Activated naive CD4-positive, alpha-beta T cell treated with anti-CD3 and anti-CD28 coated beads, Interleukin-2, amount 50 U/mL, for 16 hours (primary cell): ENCODE results near the gene MYEF2.

ENCODE experiments used
- DNase-seq: peaks from one replicate; pipeline ENCODE4 v3.0.0-alpha.2; 2020

The MYEF2 gene

DNA sequence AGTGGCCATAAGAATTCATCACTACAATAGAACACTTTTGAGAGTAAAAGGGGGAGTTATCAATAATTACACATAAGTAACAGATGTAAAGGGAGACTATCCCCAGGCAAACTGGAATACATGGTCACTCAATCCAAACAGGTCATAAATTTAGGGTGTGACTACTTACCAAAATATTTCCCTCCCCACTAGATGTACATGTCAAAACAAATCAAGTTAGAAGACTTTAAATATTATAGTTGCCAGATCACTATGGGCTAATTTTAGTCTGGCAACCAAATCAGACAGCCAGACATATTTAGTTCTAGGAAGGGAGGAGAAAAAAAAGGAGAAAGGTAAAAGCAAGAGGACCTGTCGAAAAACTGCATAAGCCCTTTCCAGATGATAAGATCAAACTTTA is 34.2 kb downstream of the MYEF2 start:
- no peak for DNase-seq

DNA sequence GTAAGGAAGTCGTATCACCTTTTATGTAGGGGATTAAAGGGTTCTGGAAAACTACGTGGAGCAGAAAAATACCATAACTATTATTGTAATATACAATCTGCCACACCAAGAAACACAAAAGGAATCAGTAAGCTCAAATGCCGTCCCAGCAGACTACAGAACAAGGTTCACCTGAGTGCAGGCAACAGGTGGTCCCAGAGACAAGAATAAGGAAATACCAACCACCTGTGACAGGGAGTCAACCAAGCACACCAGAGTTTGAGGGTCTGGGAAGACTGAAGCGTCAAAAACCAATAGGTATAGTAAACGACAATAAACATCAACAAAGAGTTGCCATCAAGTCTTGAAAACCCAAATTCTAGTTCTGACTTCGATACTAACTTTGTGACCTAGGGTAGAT is 45.2 kb downstream of the MYEF2 start:
- no peak for DNase-seq

DNA sequence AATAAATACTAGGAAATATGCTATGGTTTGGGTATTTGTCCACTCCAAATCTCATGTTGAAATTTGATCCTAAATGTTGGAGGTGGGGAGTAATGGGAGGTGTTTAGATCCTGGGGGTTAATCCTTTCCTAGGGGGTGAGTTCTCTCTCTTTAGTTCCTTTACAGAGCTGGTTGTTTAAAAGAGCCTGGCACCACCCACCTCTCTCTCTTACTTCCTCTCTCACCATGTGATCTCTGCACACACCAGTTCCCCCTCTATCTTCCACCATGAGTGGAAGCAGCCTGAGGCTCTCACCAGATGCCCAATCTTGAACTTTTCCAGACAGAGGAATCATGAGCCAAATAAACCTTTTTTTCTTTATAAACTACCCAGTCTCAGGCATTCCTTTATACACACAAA is 46.8 kb downstream of the MYEF2 start:
- no peak for DNase-seq

DNA sequence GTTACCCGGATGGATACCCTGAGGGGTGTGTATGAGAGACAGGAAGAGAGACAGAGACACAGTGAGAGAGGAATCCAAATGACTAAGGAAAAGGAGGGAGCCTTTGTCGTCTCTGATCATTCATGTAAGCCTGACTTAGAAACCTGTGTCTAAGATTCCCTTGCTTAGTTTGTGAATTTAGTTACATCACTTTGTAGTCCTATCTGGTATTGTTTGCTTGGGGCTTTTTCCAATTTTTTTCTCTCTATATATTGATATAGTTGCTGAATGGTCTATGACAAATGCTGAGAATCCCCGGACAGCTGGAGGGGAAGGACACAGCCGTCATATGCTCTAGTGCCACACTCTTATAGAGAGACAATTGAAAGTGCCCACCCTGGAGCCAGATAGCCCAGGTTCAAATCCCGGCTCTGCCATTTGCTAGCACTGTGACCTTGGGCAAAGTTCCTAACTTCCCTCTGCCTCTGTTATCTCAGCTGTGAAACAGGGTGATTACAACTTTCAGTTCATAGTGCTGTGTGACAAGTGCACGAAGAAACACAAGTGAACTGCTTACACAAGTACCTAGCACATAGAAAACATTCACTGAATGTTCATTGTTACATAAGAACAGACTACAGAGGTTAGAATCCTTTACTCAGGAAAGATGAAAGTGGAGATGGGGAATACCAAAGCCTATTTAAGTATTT is 51.3 kb downstream of the MYEF2 start:
- no peak for DNase-seq

DNA sequence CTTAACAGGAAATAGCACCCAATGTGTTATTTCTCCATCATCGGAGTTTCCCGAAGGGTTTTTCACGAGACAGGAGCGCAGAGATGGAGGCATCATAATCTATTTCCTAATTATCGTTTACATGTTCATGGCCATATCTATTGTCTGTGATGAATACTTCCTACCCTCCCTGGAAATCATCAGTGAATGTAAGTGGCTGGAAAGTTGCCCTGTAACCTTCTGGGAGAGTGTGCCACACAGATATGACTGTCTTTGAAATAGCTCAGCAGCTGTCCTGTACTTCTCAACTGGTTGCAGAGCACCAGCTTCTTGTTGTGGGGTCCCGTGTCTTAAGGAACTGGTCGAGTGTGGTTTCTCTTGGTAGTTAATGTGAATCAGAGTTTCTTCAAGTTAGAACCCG is 56.2 kb downstream of the MYEF2 start:
- no peak for DNase-seq

DNA sequence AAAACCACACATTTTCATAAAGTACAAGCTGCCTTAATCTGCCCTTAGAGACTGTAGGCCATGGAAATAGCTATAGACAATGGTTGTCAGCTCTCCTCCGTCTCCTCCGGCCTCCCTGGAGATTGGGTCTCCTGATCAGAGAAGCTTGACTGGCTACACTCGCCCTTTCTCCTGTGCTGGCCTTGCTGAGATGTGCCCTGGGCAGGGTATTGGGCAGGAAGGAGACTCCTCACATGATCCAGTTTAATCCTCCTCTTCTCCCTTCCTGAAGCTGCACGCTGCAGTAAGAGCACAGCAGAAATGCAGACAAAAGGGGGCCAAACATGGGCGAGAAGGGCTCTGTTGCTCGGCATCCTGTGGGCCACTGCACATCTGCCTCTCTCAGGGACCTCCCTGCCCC is 57.4 kb downstream of the MYEF2 start, which contains the start of gene SLC24A5:
SLC24A5 (plus strand) TSS at position 246 of the 400 bp plus-strand sequence; CDS start at position 301, 55 bp downstream.
- DNase-seq, result no peak

DNA sequence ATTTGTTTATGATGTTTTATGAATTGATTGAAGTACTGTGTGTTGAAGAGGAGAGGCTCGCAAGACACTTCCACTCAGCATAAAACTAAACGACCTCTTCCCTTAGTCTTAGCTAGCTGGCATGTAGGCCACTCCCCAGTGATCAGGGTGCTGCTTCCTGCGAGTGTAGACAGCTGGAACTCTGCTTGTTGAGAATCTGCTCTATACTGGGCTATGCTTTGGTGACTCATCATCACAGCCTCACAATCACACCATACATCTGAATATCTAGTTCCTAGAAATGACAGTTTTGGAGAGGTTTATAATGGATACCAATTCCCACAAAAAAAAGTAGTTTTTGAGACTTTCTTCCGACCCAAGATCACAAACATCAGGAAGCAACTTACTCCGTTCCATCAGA is 58.8 kb downstream of the MYEF2 start:
- no peak for DNase-seq

DNA sequence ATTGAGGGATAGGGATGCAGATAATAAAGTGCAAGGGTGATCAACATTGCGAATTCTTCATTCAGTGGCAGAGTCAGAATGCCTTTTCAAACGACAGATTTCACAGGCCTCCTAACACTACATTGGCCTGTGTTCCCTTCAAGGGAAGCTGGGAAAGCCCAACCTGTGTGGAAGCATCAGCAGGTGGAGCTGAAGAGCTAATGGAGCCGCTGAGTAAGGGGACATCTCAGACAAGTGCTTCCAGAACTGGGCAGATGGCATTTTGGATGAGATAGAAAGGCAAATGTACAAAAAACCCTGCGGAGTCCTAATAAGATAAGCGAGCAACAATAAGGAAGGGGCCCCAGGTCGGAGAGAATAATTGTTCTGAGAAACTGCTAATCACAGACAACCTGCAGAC is 65.9 kb downstream of the MYEF2 start:
- no peak for DNase-seq

DNA sequence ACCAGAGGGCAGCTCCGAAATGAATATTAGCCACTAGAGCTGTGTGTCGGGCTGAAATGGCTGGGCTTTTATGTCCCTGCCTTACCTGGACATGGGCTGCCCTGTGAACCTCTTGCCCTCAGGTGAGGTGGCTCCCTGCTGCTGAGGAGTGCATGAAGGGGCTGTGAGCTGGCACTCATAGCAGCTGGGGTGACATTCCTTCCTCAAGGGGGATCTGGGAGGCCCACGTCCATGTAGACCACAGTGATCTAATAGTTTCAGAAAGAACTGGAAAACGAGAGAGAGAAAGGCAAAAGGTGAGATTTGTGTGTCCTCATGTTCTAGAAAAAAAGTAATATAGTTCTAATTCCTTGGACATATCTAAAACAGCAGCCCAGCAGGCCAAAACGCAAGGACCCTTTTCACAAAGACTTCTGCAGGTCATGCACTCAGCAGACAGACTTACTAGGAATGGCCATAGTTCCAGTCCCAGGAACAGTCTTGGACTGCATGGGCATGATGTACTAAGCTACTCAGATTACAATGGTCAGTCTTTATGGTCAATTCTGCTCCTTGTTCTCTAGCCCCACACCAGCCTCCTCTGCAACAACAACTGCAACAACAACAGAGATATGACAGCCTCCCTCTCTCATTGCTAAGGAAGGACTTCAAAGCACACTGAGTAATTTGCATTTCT is 68.1 kb downstream of the MYEF2 start:
- DNase-seq, result no peak

DNA sequence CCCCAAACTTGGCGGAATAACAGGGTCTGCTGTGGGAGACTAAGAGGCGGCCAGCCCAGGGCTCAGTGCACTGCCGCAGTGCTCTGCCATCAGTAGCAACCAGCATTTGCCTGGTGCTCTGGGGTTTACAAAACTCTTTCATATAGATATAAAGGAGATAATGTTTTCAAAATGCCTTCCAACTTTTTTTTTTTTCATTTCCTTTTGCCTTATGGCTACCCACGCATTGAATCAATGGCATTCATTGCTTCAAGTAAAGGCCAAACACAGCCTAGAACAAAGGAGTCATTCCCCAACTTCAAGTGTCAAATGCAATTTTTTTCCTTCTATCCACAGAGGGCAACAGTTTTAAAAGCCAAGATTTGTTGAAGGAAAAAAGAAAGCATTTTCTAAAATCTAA is 68.9 kb downstream of the MYEF2 start:
- no peak for DNase-seq

DNA sequence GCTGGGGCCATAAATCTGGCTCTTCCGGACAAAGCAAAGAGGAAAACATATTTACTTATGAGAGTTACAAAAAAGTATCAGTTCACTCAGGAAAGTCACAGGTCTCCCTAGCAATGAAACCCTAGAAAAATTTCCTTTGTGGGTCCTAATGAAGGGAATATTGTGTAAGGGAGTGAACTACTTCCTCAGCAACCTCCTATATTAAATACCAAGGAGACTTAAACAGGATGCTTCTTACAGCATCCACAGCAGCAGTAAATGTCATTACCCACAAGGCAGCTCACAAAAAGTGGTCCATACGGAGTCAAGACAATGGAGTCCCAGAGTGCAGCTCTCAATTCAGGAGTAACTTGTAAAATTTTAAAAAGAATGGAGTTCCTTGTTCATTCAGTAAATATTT is 72.2 kb downstream of the MYEF2 start:
- no peak for DNase-seq

DNA sequence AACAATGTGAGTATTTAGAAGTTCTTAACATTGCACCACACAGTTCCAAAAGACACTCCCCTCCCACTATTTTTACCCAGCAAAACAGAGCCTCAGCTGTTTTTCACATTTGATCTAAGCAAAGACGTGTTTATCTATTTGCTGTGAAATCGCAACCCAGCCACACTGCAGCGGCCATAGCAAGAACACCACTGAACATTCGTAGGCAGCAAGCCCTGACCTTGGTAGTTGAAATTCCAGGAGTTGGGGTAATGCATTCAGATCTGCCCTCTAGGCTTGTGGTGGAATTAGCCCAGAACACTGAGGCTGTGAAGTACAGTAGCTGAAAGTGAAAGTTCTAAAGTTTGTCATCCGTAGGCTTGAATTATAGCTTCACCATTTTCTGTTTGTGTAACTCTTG is 74.4 kb downstream of the MYEF2 start:
- DNase-seq, result no peak

DNA sequence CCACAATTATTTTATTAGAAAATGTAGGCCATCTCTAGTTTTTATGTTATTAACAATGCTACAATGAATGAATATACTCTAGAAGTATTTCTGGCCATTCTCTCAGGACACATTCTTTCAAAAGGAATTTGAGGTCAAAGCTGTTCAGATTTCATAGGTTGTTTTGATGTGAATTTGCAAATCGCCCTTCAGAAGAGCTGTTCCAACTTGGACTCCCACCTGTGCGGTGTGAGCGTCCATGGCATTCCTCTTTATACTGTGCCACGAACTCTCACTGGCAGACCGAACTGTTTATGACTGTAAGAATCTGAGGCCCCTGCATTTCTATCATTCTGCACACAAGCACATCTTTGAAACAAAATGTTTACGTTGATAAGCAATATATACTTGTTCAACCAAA is 75.9 kb downstream of the MYEF2 start:
- no peak for DNase-seq

DNA sequence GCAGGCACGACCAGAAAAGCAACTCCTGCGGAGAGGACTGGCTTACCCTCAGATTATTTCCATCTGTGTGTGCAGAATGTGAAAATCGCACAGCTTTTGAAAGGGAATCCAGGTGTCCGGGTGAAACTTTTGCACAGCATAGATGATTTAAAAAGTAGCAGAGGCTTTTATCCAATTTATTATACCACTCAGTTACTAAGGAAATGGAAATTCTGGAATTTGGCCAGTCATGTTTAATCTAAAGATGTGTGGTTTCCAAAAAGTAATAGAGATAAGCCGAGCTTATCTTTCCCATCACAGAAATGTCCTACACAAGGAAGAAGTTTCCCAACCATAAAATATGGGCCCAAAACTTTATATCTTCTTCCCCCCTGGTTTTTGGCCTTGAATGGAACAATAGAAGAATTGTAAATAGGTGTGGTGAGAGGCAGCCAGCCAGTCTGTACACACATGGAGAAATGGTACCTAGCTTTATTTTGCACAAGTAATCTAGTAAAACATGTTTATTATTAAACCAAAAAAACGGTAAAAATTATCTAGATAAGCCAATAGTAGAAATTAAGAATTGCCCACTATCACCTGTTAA is 76.6 kb downstream of the MYEF2 start:
- DNase-seq, result no peak

DNA sequence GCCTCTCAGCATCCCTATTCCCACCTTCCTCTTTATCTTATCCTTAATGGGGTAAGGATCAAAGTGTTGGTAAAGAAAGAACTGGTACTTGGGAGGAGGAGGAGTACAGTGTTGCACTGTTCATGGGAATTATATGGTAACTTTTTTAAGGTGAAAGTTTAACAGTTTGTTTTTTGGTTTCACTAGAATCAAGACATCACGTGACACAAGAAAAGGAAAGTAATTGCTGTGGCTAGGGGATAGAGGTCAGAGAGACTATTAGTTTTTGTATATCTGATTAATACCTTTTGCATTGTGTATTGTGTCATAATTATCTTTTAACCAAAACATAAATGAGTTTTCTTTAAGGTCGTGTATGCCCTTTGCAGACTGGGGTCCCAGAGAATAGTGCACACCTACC is 80.8 kb downstream of the MYEF2 start:
- no peak for DNase-seq

DNA sequence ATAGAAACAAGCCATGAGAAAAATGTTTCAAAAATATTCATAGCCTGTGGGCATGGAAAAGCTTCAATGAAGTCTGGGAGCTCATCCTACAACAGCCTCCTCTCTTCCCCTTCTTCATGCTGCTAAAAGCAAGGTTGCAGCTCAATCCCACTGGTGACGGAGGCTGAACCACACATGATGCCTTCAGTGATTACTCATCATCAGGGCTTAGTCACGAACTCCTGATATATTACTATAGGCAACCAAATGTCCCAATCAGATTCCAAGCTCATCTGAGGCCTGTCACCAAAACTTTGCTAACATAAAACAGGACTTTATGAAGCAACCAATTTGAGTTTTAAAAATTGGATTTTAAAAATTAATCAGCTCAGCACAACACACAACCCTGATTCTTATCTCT is 81.3 kb downstream of the MYEF2 start:
- no peak for DNase-seq

DNA sequence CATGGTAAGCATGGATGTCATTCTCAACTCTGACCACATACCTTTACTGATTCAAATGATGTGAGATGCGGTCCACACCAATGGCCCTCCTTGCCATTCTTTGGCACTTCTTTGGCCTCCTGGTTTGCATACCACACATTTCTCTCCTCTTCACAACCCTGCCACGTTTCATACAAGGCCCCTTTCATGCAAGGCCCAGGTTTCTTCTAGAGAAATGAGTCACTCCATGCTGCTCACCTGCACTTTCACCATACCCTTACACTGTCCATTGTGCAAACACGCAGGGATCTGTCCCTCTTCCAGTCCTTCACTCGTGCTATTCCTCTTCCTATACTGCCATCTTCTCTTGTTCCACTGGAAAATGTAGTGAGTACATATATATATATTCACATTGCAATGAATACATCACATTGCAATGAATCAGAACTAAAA is 81.7 kb downstream of the MYEF2 start:
- DNase-seq, result no peak

DNA sequence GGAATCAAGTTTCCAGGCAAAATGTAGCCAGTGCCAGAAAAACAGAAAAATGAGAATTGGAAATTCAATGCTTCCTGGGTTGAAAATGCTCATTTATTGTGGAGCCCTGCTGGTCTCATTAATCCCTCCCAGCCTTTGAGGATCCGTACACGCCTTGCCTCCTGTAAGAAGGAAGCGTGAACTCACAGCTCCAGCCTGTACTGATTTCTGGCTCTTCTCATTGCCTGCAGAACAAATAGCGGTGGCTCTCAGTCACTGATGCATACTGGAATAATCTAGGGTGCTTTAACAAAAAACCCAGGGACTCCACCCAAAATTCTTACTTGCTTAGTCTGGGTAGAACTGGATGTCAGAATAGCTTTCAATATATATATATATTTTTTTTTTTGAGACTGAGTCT is 86.6 kb downstream of the MYEF2 start:
- no peak for DNase-seq

DNA sequence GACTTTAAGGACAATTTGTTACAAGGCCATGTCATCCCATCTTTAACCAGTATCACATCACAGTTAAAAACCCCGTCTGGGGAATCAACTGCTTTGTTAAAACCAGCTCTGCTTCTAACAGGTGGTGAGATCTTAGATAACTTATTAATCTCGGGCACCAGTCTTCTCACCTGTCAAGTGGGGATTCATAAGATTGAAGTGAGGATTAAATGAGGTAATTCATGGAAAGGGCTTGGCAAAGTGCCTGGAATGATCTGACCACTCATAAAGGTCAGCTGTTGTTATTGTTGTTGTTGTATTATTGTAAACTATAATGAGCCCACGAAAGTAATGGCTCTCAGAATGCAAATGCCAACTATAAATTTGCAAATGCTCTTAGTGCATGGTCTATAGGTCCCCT is 87.4 kb downstream of the MYEF2 start:
- DNase-seq, result no peak

DNA sequence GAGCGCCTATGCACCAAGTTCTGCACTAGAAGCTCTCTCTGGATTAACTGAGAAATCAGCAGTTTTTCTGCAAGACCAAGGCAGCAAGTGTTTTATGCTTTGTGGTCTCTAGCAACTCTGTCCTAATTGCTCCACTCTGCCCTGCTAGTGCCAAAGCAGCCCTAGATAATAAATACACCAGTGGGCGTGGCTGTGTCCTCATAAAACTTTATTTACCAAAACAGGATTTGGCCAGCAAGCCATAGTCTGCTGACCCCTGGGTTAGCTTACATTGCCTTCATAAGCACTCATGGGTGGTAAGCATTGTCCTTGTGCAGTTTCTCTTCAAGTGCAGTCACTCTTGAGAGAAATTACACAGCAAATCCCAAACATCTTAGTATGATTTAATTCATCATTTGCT is 88.0 kb downstream of the MYEF2 start:
- no peak for DNase-seq

DNA sequence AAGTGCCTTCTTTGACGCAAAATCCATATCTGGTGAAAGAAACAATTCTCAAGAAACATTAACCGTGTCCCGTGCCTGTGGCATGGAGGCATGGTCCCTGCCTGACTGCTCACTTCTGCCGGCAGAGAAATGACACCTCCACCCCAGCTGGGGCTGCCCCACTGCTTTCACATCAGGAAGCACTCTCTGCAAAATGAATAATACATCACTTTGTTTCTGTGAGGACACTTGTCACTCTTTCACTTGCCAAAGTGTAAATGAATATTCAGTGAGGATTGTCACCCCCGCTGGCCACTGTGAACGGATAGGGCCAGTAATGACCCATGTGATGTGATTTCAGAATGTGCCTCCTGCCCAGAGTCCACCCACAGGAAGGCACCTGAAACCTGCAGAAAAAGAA is 88.4 kb downstream of the MYEF2 start:
- no peak for DNase-seq

DNA sequence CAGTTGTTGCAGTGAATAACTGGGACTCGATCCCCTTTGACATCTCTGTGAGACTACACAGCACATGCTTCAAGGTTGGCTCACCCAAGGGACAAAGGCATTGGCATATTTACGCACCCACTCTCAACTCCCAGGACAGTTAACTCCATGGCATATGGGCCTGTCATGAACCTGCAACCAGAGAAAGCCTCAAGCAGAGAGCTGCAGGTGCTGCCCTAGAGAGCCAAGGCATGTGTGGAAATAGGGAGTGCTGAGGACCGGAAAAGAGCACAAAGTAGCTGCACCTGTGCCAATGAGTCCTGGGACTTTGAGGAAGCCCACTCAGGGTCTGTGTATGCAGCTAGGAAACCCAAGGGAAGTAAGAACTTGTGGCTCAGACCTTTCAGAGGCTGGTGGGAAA is 90.3 kb downstream of the MYEF2 start:
- DNase-seq, result no peak

DNA sequence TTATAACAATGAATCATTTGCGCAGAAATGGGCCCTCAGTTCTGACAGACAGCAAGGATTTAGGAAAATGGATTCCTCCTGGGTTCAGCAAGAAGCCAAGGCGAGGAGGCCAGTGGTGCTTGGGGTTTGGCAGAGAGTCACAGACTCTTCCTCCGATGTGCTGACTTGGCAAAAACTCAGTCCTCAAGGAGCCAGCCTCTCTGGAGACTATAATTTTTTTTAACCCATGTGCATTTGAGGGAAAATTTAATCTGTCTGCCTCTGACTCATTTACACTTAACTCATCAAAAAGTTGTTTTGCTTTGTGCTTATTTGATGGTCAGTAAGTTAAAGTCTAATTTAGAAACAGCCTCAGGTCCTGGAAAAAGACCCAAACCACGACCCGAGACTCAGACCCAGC is 91.5 kb downstream of the MYEF2 start:
- DNase-seq, result no peak

DNA sequence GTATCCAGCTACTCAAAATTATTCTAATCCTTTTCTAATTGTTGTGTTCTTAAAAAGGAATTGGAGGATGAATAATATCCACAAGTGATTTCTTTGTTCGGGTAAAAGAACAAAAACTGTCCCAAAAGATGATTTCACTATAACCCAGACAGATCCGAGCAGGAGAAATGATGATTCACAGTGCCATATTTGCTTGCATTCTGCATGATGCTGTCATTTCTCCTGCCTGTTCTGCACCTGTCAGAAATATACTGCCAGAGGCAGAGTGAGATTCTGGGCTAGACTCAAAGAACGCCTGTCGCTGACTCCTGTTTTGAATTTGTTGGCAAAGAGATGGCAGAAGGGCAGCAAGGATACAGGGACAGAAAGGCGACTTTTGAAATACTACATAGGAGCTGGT is 92.0 kb downstream of the MYEF2 start:
- no peak for DNase-seq

DNA sequence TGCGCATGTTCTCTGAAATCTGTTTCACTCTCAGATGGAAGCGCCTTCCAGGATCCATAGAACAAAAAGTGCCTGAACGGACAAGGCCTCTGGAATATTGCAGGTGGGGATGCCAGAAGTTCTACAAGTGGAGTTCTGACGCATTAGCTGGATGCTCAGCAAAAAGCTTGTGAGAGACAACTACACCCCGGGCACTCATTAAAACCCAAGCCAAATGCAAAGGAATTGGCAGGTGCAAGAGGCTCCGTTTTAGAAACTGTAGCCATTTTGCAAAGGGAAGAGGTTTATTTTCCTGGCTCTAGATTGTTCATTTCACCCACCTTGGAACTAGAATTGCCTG is 92.5 kb downstream of the MYEF2 start:
- DNase-seq, result no peak
